Measurements from ENCODE around the gene ORAI2. TPM values are rescaled to one million over a fixed set of nuclear protein-coding genes. Genes with fewer than 3 reads are reported as not detected.

Gene ORAI2
- total RNA-seq, 4 donors from 2014 or later = 3.1 to 99.9 (median 11.0) TPM

DNA sequence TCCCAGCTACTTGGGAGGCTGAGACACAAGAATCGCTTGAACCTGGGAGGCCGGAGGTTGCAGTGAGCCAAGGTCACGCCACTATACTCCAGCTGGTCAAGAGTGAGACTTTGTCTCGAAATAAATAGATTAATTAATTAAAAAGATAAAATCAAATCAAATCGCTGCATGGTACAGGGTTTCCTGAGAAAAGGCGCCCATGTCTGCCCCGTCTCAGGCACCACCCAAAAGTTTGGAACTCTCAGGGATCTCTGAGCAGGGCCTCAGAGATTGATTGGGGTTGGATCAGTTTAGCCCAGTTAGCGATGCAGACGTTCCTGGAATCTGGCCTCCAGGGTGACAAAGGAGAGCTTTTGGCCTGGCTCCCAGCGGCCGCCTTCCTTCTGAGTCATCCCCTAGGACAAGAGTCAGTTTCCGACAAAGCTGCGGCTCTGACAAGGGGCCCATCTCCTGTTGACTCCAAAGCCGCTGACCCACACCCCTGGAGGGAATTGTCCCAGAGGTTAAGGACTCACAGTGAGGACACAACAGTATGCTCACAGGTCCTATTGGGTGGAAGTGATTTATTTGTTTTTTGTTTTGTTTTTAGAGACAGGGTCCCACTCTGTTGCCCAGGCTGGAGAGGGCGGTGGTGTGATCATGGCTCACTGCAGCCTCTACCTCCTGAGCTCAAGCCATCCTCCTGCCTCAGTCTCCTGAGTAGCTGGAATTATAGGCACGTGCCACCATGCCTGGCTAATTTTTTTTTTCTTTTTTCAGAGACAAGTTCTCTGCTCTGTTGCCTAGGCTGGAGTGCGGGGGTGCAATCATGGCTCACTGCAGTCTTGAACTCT, 6.8 kb downstream of the ORAI2 start:
- H3K4me3 ChIP-seq = no peak overlapping the region
- no peak for TF ChIP-seq POLR2AphosphoS5 (IDR thresholded peaks at IDR 0.05)
- TF ChIP-seq, protein P1, sequence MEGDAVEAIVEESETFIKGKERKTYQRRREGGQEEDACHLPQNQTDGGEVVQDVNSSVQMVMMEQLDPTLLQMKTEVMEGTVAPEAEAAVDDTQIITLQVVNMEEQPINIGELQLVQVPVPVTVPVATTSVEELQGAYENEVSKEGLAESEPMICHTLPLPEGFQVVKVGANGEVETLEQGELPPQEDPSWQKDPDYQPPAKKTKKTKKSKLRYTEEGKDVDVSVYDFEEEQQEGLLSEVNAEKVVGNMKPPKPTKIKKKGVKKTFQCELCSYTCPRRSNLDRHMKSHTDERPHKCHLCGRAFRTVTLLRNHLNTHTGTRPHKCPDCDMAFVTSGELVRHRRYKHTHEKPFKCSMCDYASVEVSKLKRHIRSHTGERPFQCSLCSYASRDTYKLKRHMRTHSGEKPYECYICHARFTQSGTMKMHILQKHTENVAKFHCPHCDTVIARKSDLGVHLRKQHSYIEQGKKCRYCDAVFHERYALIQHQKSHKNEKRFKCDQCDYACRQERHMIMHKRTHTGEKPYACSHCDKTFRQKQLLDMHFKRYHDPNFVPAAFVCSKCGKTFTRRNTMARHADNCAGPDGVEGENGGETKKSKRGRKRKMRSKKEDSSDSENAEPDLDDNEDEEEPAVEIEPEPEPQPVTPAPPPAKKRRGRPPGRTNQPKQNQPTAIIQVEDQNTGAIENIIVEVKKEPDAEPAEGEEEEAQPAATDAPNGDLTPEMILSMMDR (IDR thresholded peaks at IDR 0.05) = no peak
- no peak for TF ChIP-seq EP300 (IDR thresholded peaks at IDR 0.05; ENCODE audit: low read depth)
- no peak for TF ChIP-seq POLR2A (IDR thresholded peaks at IDR 0.05)
- in situ Hi-C loops (cut with MboI; ENCODE audit: low pct_ligation_motif_present in 1 of 4, low pct_unique_long_range_greater_than_20kb in 1 of 4, low sequenced_read_pairs in 3 of 4) (no loop called here), intact Hi-C loops (cut with DNase I; ENCODE audit: low total_unique reads) (no loop called here)
- no peaks in the 10 kb centered on the region for H3K4me1 ChIP-seq
- H3K36me3 ChIP-seq = no peaks in the 10 kb centered on the region
- H3K27ac ChIP-seq = peak overlapping the region in 3 of 4 donors; percentile 29 to 41 (median 32)
- 85 to 91% methylated on average over 3 to 17 of the region's 17 CpGs for WGBS, 2 donors (ENCODE audit: low coverage in 1 of 2)
- H3K9me3 ChIP-seq = no peaks in the 10 kb centered on the region
- DNase-seq = no peak
- H3K27me3 ChIP-seq = no peaks in the 10 kb centered on the region

- no peaks in the 10 kb centered on the region for H3K36me3 ChIP-seq
- DNase-seq = peak; percentile 54
- WGBS, 2 donors (ENCODE audit: low coverage in 1 of 2) = 71 to 80% methylated on average over 9 to 17 of the region's 17 CpGs
- no peaks in the 10 kb centered on the region for H3K4me1 ChIP-seq
- no peak overlapping the region for H3K4me3 ChIP-seq
- H3K9me3 ChIP-seq = no peaks in the 10 kb centered on the region
- no peaks in the 10 kb centered on the region for H3K27me3 ChIP-seq
- in situ Hi-C loops (cut with MboI; ENCODE audit: low pct_ligation_motif_present in 1 of 4, low pct_unique_long_range_greater_than_20kb in 1 of 4, low sequenced_read_pairs in 3 of 4) = no loop called here
- intact Hi-C loops (cut with DNase I; ENCODE audit: low total_unique reads) = no loop called here
- TF ChIP-seq EP300 (IDR thresholded peaks at IDR 0.05; ENCODE audit: low read depth) (no peak), POLR2AphosphoS5 (IDR thresholded peaks at IDR 0.05) (no peak), POLR2A (IDR thresholded peaks at IDR 0.05) (no peak)
- TF ChIP-seq, protein P1 (IDR thresholded peaks at IDR 0.05) = no peak
- H3K27ac ChIP-seq = peak overlapping the region in 2 of 4 donors; percentile 4 to 57
Observed at GRCh38 chr7:102444961-102445673, 11.7 kb downstream of the ORAI2 start.

DNA sequence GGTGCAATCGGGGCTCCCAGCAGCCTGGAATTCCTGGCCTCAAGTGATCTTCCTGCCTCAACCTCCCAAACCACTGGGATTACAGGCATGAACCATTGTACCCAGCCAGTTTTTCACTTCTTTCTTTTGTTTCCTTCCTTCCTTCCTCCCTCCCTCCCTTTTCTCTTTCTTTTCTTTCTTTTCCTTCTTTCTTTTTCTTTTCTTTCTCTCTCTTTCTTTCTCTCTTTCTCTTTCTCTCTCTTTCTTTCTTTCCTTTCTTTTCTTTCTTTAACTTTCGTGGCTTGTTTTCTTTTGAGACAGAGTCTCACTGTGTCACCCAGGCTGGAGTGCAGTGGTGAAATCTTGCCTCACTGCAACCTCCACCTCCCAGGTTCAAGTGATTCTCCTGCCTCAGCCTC, 12.3 kb downstream of the ORAI2 start:
- no peaks in the 10 kb centered on the region for H3K36me3 ChIP-seq
- no peaks in the 10 kb centered on the region for H3K4me1 ChIP-seq
- no peak for TF ChIP-seq POLR2AphosphoS5 (IDR thresholded peaks at IDR 0.05)
- TF ChIP-seq, protein P1 (IDR thresholded peaks at IDR 0.05) = no peak
- no peak for TF ChIP-seq EP300 (IDR thresholded peaks at IDR 0.05; ENCODE audit: low read depth)
- TF ChIP-seq POLR2A (IDR thresholded peaks at IDR 0.05) = no peak
- H3K4me3 ChIP-seq = no peak overlapping the region
- 79% methylated on average over 2 of the region's 2 CpGs; no CpG with 5 or more reads in 1 of the 2 donors for WGBS, 2 donors (ENCODE audit: low coverage in 1 of 2)
- in situ Hi-C loops (cut with MboI; ENCODE audit: low pct_ligation_motif_present in 1 of 4, low pct_unique_long_range_greater_than_20kb in 1 of 4, low sequenced_read_pairs in 3 of 4) (no loop called here), intact Hi-C loops (cut with DNase I; ENCODE audit: low total_unique reads) (no loop called here)
- no peaks in the 10 kb centered on the region for H3K9me3 ChIP-seq
- DNase-seq = no peak
- no peaks in the 10 kb centered on the region for H3K27me3 ChIP-seq
- H3K27ac ChIP-seq = peak overlapping the region in 2 of 4 donors; percentile 4 to 31

- TF ChIP-seq EP300 (IDR thresholded peaks at IDR 0.05; ENCODE audit: low read depth) (no peak), POLR2AphosphoS5 (IDR thresholded peaks at IDR 0.05) (peak in 1 of 3 donors; percentile 26), POLR2A (IDR thresholded peaks at IDR 0.05) (no peak)
- TF ChIP-seq, protein P1 (IDR thresholded peaks at IDR 0.05) = no peak
- Histone ChIP-seq H3K36me3 (no peaks in the 10 kb centered on the region), H3K4me1 (no peaks in the 10 kb centered on the region), H3K9me3 (no peaks in the 10 kb centered on the region), H3K27ac (peak overlapping the region in 1 of 4 donors; percentile 31), H3K4me3 (no peak overlapping the region), H3K27me3 (no peaks in the 10 kb centered on the region)
- DNase-seq = peak; percentile 50
- intact Hi-C loops (cut with DNase I; ENCODE audit: low total_unique reads) = no loop called here
- 94% methylated on average over 34 of the region's 41 CpGs; no CpG with 5 or more reads in 1 of the 2 donors for WGBS, 2 donors (ENCODE audit: low coverage in 1 of 2)
- in situ Hi-C loops (cut with MboI; ENCODE audit: low pct_ligation_motif_present in 1 of 4, low pct_unique_long_range_greater_than_20kb in 1 of 4, low sequenced_read_pairs in 3 of 4) = no loop called here
Observed at GRCh38 chr7:102446387-102447156, 13.2 kb downstream of the ORAI2 start.
